MM.1S (cell line): Measurements from ENCODE around the gene PPP1R26.
"Not testable (repeated sequence)": the region's sequence is repeated elsewhere in the genome, so short reads cannot be mapped to it uniquely, and the experiment has no call there.

Experiments
- CTCF ChIP-seq: fragments of 300-600 bp; sonication (generic); IDR thresholded peaks from 2 replicates; pipeline ENCODE4 v1.5.1; 2016; ENCODE audit warnings: antibody characterized with exemption, low read length, mixed read lengths
- EZH2phosphoT487 ChIP-seq: fragments of 300-600 bp; sonication (generic); IDR thresholded peaks from 2 replicates; pipeline ENCODE4 v1.6.1; 2018; ENCODE audit warnings: antibody characterized with exemption, low read length

GRCh38 chr9:135437696-135438095 is 41.9 kb upstream of the PPP1R26 start:
- not testable (repeated sequence) for TF ChIP-seq CTCF, EZH2phosphoT487
